ENCODE measurements around the gene PUS10. TPM values are rescaled to one million over a fixed set of nuclear protein-coding genes. Genes with fewer than 3 reads are reported as not detected.

Gene PUS10
- total RNA-seq, 1 donor from 2014 or later, result 6.1 TPM

Other genes with a start within 250 kb of the PUS10 start
- 8.6 and 9.0 TPM in 2 replicates for gene REL, start 136.7 kb downstream of the PUS10 start, total RNA-seq
- gene PEX13, start 535 bp downstream of the PUS10 start, total RNA-seq, result 58.8 and 59.2 TPM in 2 replicates
- 8.4 and 16.0 TPM in 2 replicates for gene SANBR, start 47.6 kb upstream of the PUS10 start, total RNA-seq
- gene C2orf74, start 143.9 kb upstream of the PUS10 start, total RNA-seq, result 10.0 and 13.1 TPM in 2 replicates

Measured in bronchial epithelial cell (primary cell).